SK-N-SH (cell line): ENCODE data around the gene CSNK1D. TPM values are rescaled to one million over a fixed set of nuclear protein-coding genes. Genes with fewer than 3 reads are reported as not detected.

Source experiments
- CTCF ChIA-PET: fragments of 300-600, 350-600 bp; formaldehyde crosslinking; extraction: SDS; loops from one replicate; lab custom pipeline; 2021; lab: Yijun Ruan, JAX
- POLR2A ChIA-PET: fragments of 350-600 bp; sonication (Branson Sonifier 250); formaldehyde crosslinking; extraction: SDS; loops from one replicate; lab custom pipeline; 2020; ENCODE audit warnings: antibody characterized with exemption, inconsistent platforms; lab: Yijun Ruan, JAX
- DNase-seq: peaks from one replicate; pipeline ENCODE4 v3.0.0; 2012
- H2AFZ ChIP-seq: fragments of 200-600 bp; sonication (generic); 2 replicates; pipeline ENCODE4 v1.8.1; 2016; ENCODE audit warnings: antibody characterized with exemption, mild to moderate bottlenecking, low read depth
- H3F3A ChIP-seq: fragments of 200-600 bp; sonication (generic); replicated peaks from 2 replicates; pipeline ENCODE3; 2016; ENCODE audit warnings: antibody characterized with exemption, mild to moderate bottlenecking; ENCODE audit not compliant: insufficient read depth
- H3K27ac ChIP-seq, 2 experiments: fragments of 200-500 bp in 1 of 2; fragments of 200-600 bp in 1 of 2; sonication (Bioruptor generic) in 1 of 2; sonication (generic), shearing (Covaris generic) in 1 of 2; 2 replicates each; pipeline versions ENCODE4 v1.5.1 to v1.6.1; 2014 to 2016; ENCODE audit warnings: low read depth in 2 of 2, inconsistent platforms in 1 of 2, low read length in 1 of 2, mild to moderate bottlenecking in 1 of 2, mixed read lengths in 1 of 2
- H3K27me3 ChIP-seq: fragments of 200-600 bp; sonication (generic), shearing (Covaris generic); 2 replicates; pipeline ENCODE4 v1.6.1; 2016; ENCODE audit warnings: mixed run types; ENCODE audit not compliant: insufficient read depth
- H3K36me3 ChIP-seq, 2 experiments: fragments of 200-500 bp in 1 of 2; fragments of 200-600 bp in 1 of 2; sonication (Bioruptor generic) in 1 of 2; sonication (generic) in 1 of 2; replicated peaks in 1 of 2; 2 replicates each; pipeline versions ENCODE3 to v1.5.1; 2014 to 2016; ENCODE audit warnings: low read length in 1 of 2, mild to moderate bottlenecking in 1 of 2; ENCODE audit not compliant: insufficient read depth in 2 of 2, control insufficient read depth in 1 of 2
- H3K4me1 ChIP-seq, 2 experiments: fragments of 200-500 bp in 1 of 2; fragments of 200-600 bp in 1 of 2; sonication (Bioruptor generic) in 1 of 2; sonication (generic), shearing (Covaris generic) in 1 of 2; 2 replicates each; pipeline versions ENCODE4 v1.5.1 to v1.6.1; 2014 to 2016; ENCODE audit warnings: low read depth in 1 of 2, low read length in 1 of 2, mixed run types in 1 of 2; ENCODE audit not compliant: insufficient read depth in 2 of 2, control insufficient read depth in 1 of 2
- H3K4me2 ChIP-seq: fragments of 200-600 bp; sonication (generic), shearing (Covaris generic); 2 replicates; pipeline ENCODE4 v1.6.1; 2017; ENCODE audit warnings: mixed run types
- H3K4me3 ChIP-seq, 2 experiments: fragments of 200-500 bp in 1 of 2; fragments of 200-600 bp in 1 of 2; sonication (Bioruptor generic) in 1 of 2; sonication (generic), shearing (Covaris generic) in 1 of 2; 2 replicates each; pipeline versions ENCODE4 v1.5.1 to v1.8.1; 2014 to 2016; ENCODE audit warnings: low read depth in 2 of 2, inconsistent platforms in 1 of 2, low read length in 1 of 2, mild to moderate bottlenecking in 1 of 2, mixed read lengths in 1 of 2, moderate library complexity in 1 of 2
- H3K79me2 ChIP-seq: fragments of 200-600 bp; sonication (generic); 2 replicates; pipeline ENCODE4 v1.8.1; 2017; ENCODE audit warnings: mild to moderate bottlenecking; ENCODE audit not compliant: insufficient read depth
- H3K9ac ChIP-seq: fragments of 200-600 bp; sonication (generic); 2 replicates; pipeline ENCODE4 v1.6.1; 2017; ENCODE audit warnings: mixed run types
- H3K9me2 ChIP-seq: fragments of 200-600 bp; sonication (generic); 2 replicates; pipeline ENCODE4 v1.6.1; 2017; ENCODE audit warnings: mixed run types
- H3K9me3 ChIP-seq: fragments of 200-600 bp; sonication (generic); 2 replicates; pipeline ENCODE4 v1.6.1; 2017; ENCODE audit warnings: mixed run types, mild to moderate bottlenecking, moderate library complexity
- H4K20me1 ChIP-seq: fragments of 200-600 bp; sonication (generic); 2 replicates; pipeline ENCODE4 v1.6.1; 2017; ENCODE audit warnings: mild to moderate bottlenecking, mixed run types; ENCODE audit not compliant: insufficient read depth
- EP300 ChIP-seq, 2 experiments: IDR thresholded peaks; 2 replicates each; pipeline versions ENCODE4 v1.4.0 to v1.6.1; 2012; ENCODE audit warnings: borderline replicate concordance in 1 of 2, low read depth in 1 of 2, low read length in 1 of 2
- FOSL2 ChIP-seq: IDR thresholded peaks from 2 replicates; pipeline ENCODE4 v1.4.0; 2012; ENCODE audit warnings: low read depth, mild to moderate bottlenecking, moderate library complexity, borderline replicate concordance
- FOXM1 ChIP-seq: IDR thresholded peaks from 2 replicates; pipeline ENCODE4 v1.4.0; 2012; ENCODE audit warnings: low read depth, mild to moderate bottlenecking
- GABPA ChIP-seq: IDR thresholded peaks from 2 replicates; pipeline ENCODE4 v1.4.0; 2012; ENCODE audit warnings: low read depth, mild to moderate bottlenecking
- MXI1 ChIP-seq: IDR thresholded peaks from 2 replicates; pipeline ENCODE4 v1.6.1; 2012; ENCODE audit warnings: mild to moderate bottlenecking, low read depth, low read length, improper control_type of control experiment
- NRF1 ChIP-seq: IDR thresholded peaks from 2 replicates; pipeline ENCODE4 v1.6.1; 2012; ENCODE audit warnings: low read depth, mild to moderate bottlenecking, low read length
- RAD21 ChIP-seq: IDR thresholded peaks from 2 replicates; pipeline ENCODE4 v1.6.1; 2012; ENCODE audit warnings: mild to moderate bottlenecking, low read length
- RFX5 ChIP-seq: IDR thresholded peaks from 2 replicates; pipeline ENCODE4 v1.6.1; 2012; ENCODE audit warnings: mild to moderate bottlenecking, improper control_type of control experiment, low read length
- RXRA ChIP-seq: IDR thresholded peaks from 2 replicates; pipeline ENCODE4 v1.4.0; 2012; ENCODE audit warnings: low read depth, mild to moderate bottlenecking, borderline replicate concordance
- SIN3A ChIP-seq: IDR thresholded peaks from 2 replicates; pipeline ENCODE4 v1.6.1; 2012; ENCODE audit warnings: low read depth, mild to moderate bottlenecking, low read length, moderate library complexity, borderline replicate concordance
- TCF12 ChIP-seq: IDR thresholded peaks from 2 replicates; pipeline ENCODE4 v1.4.0; 2012
- WGBS: methylation state at CpG from one replicate; pipeline ENCODE4 v1.1.6; 2017; ENCODE audit warnings: low lambda C conversion rate; 5-methylcytosine and 5-hydroxymethylcytosine counted together
- polyA plus RNA-seq, 3 experiments: library from polyadenylated mRNA; depleted of rRNA; stranded (reverse); fragments of >200 nt; gene quantifications; 2 replicates each; pipeline ENCODE4 v1.2.3, GENCODE V29; 2012
- TF ChIP-seq, protein P1 (sequence below): IDR thresholded peaks from 2 replicates; pipeline ENCODE4 v1.6.1; 2012; ENCODE audit warnings: mild to moderate bottlenecking, low read depth, low read length, moderate library complexity
- TF ChIP-seq, protein P2 (sequence below): fragments of 150-350 bp; IDR thresholded peaks from 2 replicates; pipeline ENCODE4 v1.6.1; 2016; ENCODE audit warnings: mild to moderate bottlenecking, low read depth, low read length
- TF ChIP-seq, protein P3 (sequence below): fragments of 200-600 bp; sonication (generic); IDR thresholded peaks from 2 replicates; pipeline ENCODE4 v1.6.1; 2017; ENCODE audit warnings: antibody characterized with exemption, mild to moderate bottlenecking, moderate library complexity

The CSNK1D gene
- polyA plus RNA-seq, 1 of the 3 experiments (the other 2 are of a cell fraction) = 216 TPM

DNA sequence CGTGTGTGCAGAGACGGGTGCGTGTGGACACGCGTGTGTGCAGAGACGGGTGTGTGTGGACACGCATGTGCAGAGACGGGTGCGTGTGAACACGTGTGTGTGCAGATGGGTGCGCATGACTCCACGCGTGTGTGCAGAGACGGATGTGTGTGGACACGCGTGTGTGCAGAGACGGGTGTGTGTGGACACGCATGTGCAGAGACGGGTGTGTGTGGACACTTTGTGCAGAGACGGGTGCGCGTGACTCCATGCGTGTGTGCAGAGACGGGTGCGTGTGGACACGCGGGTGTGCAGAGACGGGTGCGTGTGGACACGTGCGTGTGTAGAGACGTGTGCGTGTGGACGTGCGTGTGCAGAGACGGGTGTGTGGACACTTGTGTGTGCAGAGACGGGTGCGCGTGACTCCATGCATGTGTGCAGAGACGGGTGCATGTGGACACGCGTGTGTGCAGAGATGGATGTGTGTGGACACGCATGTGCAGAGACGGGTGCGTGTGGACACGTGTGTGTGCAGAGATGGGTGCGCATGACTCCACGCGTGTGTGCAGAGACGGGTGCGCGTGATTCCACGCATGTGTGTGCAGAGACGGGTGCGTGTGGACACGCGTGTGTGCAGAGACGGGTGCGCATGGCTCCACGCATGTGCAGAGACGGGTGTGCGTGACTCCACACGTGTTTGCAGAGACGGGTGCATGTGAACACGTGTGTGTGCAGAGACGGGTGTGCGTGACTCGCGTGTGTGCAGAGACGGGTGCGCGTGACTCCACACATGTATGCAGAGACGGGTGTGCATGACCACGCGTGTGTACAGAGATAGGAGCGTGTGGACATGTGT, 45.5 kb upstream of the CSNK1D start:
- H3K9ac ChIP-seq = no peak overlapping the region
- no peak overlapping the region for H3K27ac ChIP-seq
- 91% methylated on average over 76 of the region's 76 CpGs for WGBS
- POLR2A ChIA-PET = no interaction called here
- H3K4me2 ChIP-seq = no peak overlapping the region
- H2AFZ ChIP-seq = no peak overlapping the region
- TF ChIP-seq TCF12 = no peak
- no peak for TF ChIP-seq FOSL2
- no peak for TF ChIP-seq MXI1
- TF ChIP-seq FOXM1 = no peak
- no peak for TF ChIP-seq RAD21
- no peak for TF ChIP-seq RXRA
- no peak for TF ChIP-seq SIN3A
- TF ChIP-seq GABPA = no peak
- H3K9me3 ChIP-seq = no peaks in the 10 kb centered on the region
- H3K27me3 ChIP-seq = peaks cover 17% of the 10 kb centered on the region; the same call in 1 of the 2 replicates
- no peaks in the 10 kb centered on the region for H4K20me1 ChIP-seq
- H3K4me1 ChIP-seq = peaks cover 5 to 14% of the 10 kb centered on the region in 2 experiments; a peak in 3 of 4 replicates
- no peaks in the 10 kb centered on the region for H3K9me2 ChIP-seq
- H3K36me3 ChIP-seq = no peaks in the 10 kb centered on the region
- H3F3A ChIP-seq = peaks cover 20% of the 10 kb centered on the region
- no peak for DNase-seq
- no peaks in the 10 kb centered on the region for H3K79me2 ChIP-seq
- CTCF ChIA-PET = interaction anchor here (3.7 to 9.5 kb wide), 2 partner anchors 17 to 79 kb away, joined by 112 to 184 read pairs; no protein-coding TSS in a partner anchor
- no peak overlapping the region for H3K4me3 ChIP-seq

DNA sequence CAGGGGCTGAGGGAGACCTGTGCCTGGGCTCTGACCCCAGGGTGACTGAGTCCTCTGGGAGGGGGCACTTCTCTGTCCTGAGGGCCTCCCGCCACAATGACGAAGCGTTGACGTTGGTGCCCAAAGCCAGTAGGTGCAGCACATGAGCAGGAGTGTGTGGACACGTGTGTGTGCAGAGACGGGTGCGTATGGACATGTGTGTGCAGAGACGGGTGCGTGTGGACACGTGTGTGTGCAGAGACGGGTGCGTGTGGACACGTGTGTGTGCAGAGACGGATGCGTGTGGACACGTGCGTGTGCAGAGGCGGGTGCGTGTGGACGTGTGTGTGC, 44.6 kb upstream of the CSNK1D start:
- 94% methylated on average over 20 of the region's 20 CpGs for WGBS
- Histone ChIP-seq H4K20me1 (no peaks in the 10 kb centered on the region), H3K4me1 (peaks cover 5 to 14% of the 10 kb centered on the region in 2 experiments; a peak in 3 of 4 replicates), H3K4me2 (no peak overlapping the region), H3K27ac (no peak overlapping the region), H3K9me3 (no peaks in the 10 kb centered on the region), H3K9ac (no peak overlapping the region), H3K9me2 (no peaks in the 10 kb centered on the region), H3K36me3 (no peaks in the 10 kb centered on the region), H3K4me3 (no peak overlapping the region), H3K27me3 (peaks cover 17% of the 10 kb centered on the region; the same call in 1 of the 2 replicates), H3F3A (peaks cover 20% of the 10 kb centered on the region), H3K79me2 (no peaks in the 10 kb centered on the region), H2AFZ (no peak overlapping the region)
- DNase-seq = no peak
- CTCF ChIA-PET = interaction anchor here (0.5 to 3.0 kb wide), 7 partner anchors 18 to 298 kb away, joined by 3 to 24 read pairs (median 5); no protein-coding TSS in a partner anchor
- TF ChIP-seq, protein P1, sequence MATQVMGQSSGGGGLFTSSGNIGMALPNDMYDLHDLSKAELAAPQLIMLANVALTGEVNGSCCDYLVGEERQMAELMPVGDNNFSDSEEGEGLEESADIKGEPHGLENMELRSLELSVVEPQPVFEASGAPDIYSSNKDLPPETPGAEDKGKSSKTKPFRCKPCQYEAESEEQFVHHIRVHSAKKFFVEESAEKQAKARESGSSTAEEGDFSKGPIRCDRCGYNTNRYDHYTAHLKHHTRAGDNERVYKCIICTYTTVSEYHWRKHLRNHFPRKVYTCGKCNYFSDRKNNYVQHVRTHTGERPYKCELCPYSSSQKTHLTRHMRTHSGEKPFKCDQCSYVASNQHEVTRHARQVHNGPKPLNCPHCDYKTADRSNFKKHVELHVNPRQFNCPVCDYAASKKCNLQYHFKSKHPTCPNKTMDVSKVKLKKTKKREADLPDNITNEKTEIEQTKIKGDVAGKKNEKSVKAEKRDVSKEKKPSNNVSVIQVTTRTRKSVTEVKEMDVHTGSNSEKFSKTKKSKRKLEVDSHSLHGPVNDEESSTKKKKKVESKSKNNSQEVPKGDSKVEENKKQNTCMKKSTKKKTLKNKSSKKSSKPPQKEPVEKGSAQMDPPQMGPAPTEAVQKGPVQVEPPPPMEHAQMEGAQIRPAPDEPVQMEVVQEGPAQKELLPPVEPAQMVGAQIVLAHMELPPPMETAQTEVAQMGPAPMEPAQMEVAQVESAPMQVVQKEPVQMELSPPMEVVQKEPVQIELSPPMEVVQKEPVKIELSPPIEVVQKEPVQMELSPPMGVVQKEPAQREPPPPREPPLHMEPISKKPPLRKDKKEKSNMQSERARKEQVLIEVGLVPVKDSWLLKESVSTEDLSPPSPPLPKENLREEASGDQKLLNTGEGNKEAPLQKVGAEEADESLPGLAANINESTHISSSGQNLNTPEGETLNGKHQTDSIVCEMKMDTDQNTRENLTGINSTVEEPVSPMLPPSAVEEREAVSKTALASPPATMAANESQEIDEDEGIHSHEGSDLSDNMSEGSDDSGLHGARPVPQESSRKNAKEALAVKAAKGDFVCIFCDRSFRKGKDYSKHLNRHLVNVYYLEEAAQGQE = no peak
- TF ChIP-seq RFX5 (no peak), TCF12 (no peak), RAD21 (no peak), FOXM1 (no peak), NRF1 (no peak), RXRA (no peak), EP300 (IDR thresholded peaks at IDR 0.05; ENCODE audit: borderline replicate concordance in 1 of 2, low read depth in 1 of 2, low read length in 1 of 2) (no peak), SIN3A (no peak), FOSL2 (no peak)
- TF ChIP-seq, protein P2, sequence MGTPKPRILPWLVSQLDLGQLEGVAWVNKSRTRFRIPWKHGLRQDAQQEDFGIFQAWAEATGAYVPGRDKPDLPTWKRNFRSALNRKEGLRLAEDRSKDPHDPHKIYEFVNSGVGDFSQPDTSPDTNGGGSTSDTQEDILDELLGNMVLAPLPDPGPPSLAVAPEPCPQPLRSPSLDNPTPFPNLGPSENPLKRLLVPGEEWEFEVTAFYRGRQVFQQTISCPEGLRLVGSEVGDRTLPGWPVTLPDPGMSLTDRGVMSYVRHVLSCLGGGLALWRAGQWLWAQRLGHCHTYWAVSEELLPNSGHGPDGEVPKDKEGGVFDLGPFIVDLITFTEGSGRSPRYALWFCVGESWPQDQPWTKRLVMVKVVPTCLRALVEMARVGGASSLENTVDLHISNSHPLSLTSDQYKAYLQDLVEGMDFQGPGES = no peak
- TF ChIP-seq, protein P3, sequence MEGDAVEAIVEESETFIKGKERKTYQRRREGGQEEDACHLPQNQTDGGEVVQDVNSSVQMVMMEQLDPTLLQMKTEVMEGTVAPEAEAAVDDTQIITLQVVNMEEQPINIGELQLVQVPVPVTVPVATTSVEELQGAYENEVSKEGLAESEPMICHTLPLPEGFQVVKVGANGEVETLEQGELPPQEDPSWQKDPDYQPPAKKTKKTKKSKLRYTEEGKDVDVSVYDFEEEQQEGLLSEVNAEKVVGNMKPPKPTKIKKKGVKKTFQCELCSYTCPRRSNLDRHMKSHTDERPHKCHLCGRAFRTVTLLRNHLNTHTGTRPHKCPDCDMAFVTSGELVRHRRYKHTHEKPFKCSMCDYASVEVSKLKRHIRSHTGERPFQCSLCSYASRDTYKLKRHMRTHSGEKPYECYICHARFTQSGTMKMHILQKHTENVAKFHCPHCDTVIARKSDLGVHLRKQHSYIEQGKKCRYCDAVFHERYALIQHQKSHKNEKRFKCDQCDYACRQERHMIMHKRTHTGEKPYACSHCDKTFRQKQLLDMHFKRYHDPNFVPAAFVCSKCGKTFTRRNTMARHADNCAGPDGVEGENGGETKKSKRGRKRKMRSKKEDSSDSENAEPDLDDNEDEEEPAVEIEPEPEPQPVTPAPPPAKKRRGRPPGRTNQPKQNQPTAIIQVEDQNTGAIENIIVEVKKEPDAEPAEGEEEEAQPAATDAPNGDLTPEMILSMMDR = no peak
- POLR2A ChIA-PET = interaction anchor here (0.5 kb wide), 1 partner anchor 20 kb away, joined by 3 read pairs; no protein-coding TSS in a partner anchor
